Gastroesophageal sphincter (tissue), 3 donors: Measurements from ENCODE around the gene TMCC1.

Source experiments
- EP300 ChIP-seq: sonication (generic); formaldehyde crosslinking; IDR thresholded peaks from one replicate; pipeline ENCODE4 v1.6.1; 2017; ENCODE audit warnings: antibody characterized with exemption, mild to moderate bottlenecking
- POLR2A ChIP-seq, 2 donors: fragments of 450-650 bp; IDR thresholded peaks; one replicate each; pipeline ENCODE4 v1.6.1; 2017; ENCODE audit warnings: antibody characterized with exemption in 2 of 2, mild to moderate bottlenecking in 2 of 2, moderate library complexity in 1 of 2
- POLR2AphosphoS5 ChIP-seq: sonication (generic); formaldehyde crosslinking; IDR thresholded peaks from one replicate; pipeline ENCODE4 v1.6.1; 2017; ENCODE audit warnings: antibody characterized with exemption
- TF ChIP-seq, protein P1 (sequence below), 4 experiments: fragments of 200-600 bp in 2 of 4; fragments of 450-650 bp in 2 of 4; sonication (generic) in 1 of 4; IDR thresholded peaks; one replicate each; pipeline ENCODE4 v1.5.1; 2017 to 2019; ENCODE audit warnings: antibody characterized with exemption in 4 of 4, mild to moderate bottlenecking in 2 of 4, moderate library complexity in 2 of 4

DNA sequence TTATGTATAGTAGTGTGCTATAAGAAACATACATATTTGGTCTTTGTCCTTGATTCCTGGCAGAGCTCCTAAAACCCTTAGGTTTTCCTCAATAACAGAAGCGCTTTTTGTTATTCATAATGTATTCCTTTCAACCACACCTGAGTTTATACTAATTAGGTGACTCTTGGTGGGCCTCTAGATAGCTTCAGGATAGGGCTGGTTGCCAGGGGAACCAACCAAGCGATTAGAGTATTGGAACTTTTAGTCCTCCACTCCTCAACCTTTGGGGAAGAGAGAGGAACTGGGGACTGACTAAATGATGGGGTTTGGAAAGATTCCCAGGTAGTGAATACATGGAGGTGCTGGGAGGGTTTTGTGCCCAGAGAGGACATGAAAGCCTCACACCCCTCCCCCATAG, 24.6 kb downstream of the TMCC1 start:
- TF ChIP-seq POLR2A (IDR thresholded peaks at IDR 0.05) = no peak
- TF ChIP-seq, protein P1, sequence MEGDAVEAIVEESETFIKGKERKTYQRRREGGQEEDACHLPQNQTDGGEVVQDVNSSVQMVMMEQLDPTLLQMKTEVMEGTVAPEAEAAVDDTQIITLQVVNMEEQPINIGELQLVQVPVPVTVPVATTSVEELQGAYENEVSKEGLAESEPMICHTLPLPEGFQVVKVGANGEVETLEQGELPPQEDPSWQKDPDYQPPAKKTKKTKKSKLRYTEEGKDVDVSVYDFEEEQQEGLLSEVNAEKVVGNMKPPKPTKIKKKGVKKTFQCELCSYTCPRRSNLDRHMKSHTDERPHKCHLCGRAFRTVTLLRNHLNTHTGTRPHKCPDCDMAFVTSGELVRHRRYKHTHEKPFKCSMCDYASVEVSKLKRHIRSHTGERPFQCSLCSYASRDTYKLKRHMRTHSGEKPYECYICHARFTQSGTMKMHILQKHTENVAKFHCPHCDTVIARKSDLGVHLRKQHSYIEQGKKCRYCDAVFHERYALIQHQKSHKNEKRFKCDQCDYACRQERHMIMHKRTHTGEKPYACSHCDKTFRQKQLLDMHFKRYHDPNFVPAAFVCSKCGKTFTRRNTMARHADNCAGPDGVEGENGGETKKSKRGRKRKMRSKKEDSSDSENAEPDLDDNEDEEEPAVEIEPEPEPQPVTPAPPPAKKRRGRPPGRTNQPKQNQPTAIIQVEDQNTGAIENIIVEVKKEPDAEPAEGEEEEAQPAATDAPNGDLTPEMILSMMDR (IDR thresholded peaks at IDR 0.05) = no peak
- no peak for TF ChIP-seq EP300
- no peak for TF ChIP-seq POLR2AphosphoS5
